Epidermal melanocyte (primary cell): ENCODE results near the gene NXN.
"Not testable (repeated sequence)": the region's sequence is repeated elsewhere in the genome, so short reads cannot be mapped to it uniquely, and the experiment has no call there.

Experiments
- DNase-seq: peaks from one replicate; pipeline ENCODE4 v3.0.0; 2011; ENCODE audit warnings: low spot score; ENCODE audit not compliant: insufficient read length

NXN gene

GRCh38 chr17:835263-835662 is 144.3 kb downstream of the NXN start:
- peak; percentile 59 for DNase-seq

GRCh38 chr17:834136-834535 is 145.4 kb downstream of the NXN start:
- no peak for DNase-seq

GRCh38 chr17:830950-831349 is 148.6 kb downstream of the NXN start:
- DNase-seq = no peak

- DNase-seq = no peak
Measured at GRCh38 chr17:830381-830780, 149.2 kb downstream of the NXN start.

GRCh38 chr17:829614-830013 is 150.0 kb downstream of the NXN start:
- not testable (repeated sequence) for DNase-seq

GRCh38 chr17:828761-829160 is 150.8 kb downstream of the NXN start:
- DNase-seq = no peak

- DNase-seq = no peak
Measured at GRCh38 chr17:826778-827177, 152.8 kb downstream of the NXN start.

- no peak for DNase-seq
Measured at GRCh38 chr17:825216-825615, 154.4 kb downstream of the NXN start.

- no peak for DNase-seq
Measured at GRCh38 chr17:824378-824777, 155.2 kb downstream of the NXN start.

GRCh38 chr17:823501-823902 is 156.1 kb downstream of the NXN start:
- no peak for DNase-seq

- no peak for DNase-seq
Measured at GRCh38 chr17:819251-819650, 160.3 kb downstream of the NXN start.

GRCh38 chr17:814371-814770 is 165.2 kb downstream of the NXN start:
- DNase-seq = no peak

GRCh38 chr17:812638-813204 is 166.9 kb downstream of the NXN start:
- DNase-seq = no peak

- DNase-seq = no peak
Measured at GRCh38 chr17:811051-811784, 168.4 kb downstream of the NXN start.

- no peak for DNase-seq
Measured at GRCh38 chr17:807523-808294, 171.9 kb downstream of the NXN start.

- DNase-seq = no peak
Measured at GRCh38 chr17:806781-807522, 172.6 kb downstream of the NXN start.

GRCh38 chr17:806346-806745 is 173.2 kb downstream of the NXN start:
- no peak for DNase-seq

- not testable (repeated sequence) for DNase-seq
Measured at GRCh38 chr17:805886-806285, 173.7 kb downstream of the NXN start.

GRCh38 chr17:804541-805435 is 174.8 kb downstream of the NXN start:
- no peak for DNase-seq

- DNase-seq = no peak
Measured at GRCh38 chr17:802901-803881, 176.4 kb downstream of the NXN start.
